ENCODE data around the gene ITGB7.
A peak's percentile ranks its signal among the peaks of the same experiment; 100 is the strongest.

ITGB7 gene

DNA sequence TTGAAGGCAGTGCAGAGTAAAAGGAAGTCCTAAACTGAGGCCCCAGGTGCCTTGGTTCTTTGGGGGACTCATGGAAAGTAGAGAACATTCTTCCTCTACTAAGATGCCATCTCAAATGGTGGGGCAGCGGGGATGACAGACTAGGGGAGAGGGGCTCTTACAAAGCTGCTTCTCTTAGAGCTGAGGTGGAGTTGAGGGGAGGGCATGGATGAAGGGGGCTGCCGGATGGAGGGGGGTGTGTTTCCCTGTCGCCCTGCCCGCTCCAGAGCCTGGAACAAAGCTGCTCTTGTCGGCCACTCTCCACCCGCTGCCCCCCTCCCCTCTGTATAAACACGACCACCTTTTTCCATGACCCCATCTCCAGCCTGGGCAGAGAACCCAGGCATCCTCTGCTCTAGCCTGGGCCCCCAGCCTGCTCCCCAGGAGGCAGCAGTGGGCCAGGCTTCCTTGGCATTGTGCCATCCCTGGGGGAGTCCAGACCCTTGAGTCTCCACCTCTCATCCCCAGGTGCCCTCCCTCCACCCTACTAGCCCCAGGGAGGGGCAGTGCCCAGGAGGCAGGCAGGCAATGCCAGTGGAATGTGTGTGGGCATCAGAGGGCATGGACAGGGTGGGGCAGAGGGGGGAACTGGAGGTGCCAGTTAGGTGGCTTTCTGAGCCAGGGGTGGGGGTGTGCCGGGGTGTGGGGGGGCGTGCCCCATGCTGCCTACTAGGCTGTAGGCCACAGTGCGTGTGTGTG, 23.2 kb upstream of the ITGB7 start:
- DNase-seq (ENCODE audit: low spot score), result no peak

GRCh38 chr12:53229454-53229853, 22.4 kb upstream of the ITGB7 start:
- DNase-seq (ENCODE audit: low spot score), result no peak

DNA sequence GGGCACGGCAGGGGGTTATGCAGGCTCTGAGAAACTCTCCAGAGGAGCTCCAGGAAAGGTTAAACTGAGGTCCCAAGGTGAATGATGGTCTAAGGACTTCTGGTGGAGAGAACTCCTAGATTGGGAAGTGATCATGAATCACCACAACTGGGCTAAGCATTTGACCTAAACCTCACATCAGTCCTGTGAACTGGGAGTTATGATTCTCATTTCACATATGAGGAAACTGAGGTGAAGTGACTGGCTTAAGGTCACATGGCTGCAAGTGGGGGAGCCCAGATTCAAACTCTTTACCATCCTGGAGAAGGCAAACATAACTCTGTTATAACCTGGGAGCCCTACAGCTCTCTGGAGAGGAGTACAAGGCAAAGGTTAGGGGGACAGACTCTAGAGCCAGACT, 20.8 kb upstream of the ITGB7 start:
- no peak for DNase-seq (ENCODE audit: low spot score)

DNA sequence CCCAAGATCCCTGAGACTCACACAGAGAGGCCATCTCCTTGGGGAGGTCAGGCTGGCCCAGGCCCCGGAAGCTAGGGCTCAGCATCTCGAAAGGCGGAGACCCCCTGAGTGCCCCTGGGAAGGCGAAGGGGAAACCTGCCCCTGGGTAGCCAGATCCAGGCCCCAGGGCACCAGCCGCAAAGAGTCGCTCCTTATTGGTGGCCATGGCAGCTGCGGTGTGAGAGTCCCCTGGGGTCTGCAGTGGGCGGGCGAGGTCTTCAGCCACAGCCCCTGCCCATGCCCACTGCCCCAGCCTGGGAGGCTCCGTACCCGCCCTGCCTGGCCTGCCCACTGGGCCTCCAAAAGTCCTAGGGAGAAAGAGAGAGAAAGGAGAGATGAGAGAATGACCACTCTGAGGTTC, 20.3 kb upstream of the ITGB7 start:
- DNase-seq (ENCODE audit: low spot score), result no peak

DNA sequence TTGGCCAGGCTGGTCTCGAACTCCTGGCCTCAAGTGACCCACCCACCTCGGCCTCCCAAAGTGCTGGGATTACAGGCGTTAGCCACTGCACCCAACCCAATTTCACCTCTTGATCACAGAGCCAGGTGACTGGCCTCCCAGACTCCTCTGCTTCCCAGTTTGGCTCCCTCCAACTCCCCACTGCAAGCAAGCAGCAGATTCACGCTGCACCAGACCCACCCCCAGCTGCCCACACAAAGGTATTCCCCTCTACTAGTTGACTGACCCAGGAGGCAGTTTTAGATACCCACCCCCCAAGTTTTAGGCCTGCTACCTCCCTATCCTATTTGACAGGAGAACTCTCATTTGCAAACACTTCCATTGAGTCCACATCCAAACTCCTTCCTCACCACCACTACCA, 19.8 kb upstream of the ITGB7 start:
- DNase-seq (ENCODE audit: low spot score), result no peak

DNA sequence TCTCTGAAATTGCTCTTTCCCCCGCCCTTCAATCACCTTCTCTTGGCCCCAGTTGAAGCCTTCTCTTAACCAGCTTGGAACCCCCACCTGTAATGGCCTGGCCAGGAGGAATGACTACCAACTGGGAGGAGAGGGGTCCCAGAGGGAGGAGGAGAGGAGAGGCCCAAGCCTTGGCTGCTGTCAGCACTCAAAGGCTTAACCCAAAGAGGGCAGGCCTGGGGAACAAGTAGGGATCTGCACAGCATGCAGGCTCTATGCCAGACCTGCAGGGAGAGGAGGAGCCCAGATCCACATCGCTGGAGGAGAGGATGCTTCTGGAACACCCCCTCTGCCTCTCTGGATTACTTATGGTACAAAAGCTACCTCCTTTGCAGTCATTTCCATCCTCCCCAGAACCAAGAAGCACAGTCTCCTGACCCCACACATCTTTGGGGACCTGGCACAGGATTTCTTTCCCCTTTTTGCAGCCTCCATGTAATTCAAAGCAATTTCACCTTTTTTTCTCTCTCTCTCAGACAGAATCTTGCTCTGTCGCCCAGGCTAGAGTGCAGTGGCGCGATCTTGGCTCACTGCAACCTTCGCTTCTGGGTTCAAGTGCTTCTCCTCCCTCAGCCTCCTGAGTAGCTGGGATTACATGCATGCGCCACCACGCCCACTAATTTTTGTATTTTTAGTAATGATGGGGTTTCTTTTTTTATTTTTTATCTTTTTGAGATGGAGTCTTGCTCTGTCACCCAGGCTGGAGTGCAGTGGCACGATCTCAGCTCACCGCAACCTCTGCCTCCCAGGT, 18.8 kb upstream of the ITGB7 start:
- DNase-seq (ENCODE audit: low spot score), result no peak

DNA sequence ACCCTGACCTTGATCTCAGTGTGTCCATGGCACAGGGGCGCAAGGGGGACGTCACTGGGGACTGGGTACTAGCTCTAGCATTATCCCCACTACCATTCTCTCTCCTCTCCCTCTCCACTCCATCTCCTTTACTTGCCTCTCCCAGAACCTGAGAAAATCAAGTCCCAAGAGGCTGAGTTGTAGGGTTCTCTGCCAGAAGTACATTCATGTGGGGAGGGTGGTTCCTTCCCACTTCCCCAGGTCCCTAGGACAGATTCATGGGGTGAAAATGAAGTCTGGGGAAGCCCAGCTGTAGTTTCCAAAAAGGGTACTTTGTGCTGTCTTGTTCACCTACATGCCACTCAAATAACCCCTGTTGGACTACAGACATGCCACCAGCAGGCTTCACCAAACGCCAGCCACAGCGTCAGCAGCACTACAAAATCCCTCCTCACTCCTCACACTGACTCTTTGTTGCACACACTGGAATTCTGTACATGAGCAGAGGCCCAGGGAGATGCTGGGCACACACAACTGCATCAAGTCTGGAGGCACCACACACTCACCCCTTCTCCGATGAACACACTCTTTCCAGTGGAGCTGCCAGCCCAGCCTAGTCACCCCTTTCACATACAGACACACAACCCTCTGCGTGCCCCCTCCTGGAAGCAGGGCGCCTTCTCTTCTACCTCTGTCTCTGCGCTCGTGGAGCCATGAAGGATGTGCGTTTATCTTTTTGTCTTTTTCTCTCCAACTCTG, 18.0 kb upstream of the ITGB7 start:
- no peak for DNase-seq (ENCODE audit: low spot score)

GRCh38 chr12:53224061-53224896, 17.2 kb upstream of the ITGB7 start:
- no peak for DNase-seq (ENCODE audit: low spot score)

DNA sequence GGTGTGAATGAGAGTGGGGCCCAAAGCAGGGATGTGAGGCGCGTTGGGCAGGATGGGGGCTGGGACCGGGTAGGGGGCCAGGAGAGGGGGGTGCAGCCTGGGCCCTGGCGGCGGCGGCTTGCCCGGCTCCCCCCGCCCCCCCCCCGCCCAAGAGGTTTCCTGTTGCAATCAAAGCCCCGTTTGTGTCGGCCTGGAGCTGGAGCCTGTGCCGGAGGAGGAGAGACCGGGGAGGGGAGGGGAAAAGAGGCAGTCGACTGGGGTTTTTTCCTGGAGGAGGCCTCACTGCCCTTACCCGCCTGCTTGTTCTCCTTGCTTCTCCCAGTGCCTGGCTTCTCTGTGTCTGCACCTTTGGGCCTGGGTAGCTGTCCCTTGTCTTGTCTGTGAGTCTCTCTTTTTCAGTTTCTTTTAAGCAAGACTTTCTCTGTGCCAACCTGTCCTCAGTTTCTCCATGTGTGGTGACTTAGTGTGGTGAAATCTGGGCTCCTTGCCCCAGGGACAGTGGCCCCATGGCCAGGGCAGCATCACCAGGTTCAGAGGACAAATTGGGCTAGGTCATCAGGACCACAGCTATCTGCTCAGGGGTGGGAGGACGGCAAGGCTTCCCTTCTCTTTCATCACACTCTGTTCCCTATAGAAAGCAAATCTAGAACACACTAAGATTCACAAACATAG, 16.5 kb upstream of the ITGB7 start:
- peak; percentile 55 for DNase-seq (ENCODE audit: low spot score)

- DNase-seq (ENCODE audit: low spot score), result no peak
Measured at GRCh38 chr12:53222806-53223261, 15.8 kb upstream of the ITGB7 start.

DNA sequence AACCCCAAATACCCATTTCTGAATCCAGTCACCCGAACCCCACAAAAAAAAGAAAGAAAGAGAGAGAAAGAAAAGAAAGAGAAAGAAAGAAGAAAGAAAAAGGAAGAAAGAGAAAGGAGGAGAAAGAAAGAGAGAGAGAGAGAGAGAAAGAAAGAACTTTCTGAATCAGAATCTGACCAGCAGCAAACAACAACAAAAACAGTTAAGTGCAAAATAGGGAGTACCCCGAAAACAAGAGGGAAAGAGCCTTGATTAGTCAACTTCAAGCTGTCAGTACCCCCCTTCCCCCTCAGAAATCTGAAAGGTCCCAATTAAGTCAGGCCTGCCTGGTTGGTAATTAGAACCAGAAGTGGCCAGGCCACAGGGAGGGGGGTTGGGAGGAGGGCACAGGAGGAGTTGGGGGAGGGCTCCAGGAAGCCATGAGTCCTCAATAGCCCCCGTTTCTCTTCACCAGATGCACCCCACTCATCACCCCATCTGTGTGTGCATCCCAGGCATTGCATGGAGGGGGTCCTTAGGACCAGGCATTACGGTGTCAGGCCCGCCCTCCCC, 15.2 kb upstream of the ITGB7 start:
- no peak for DNase-seq (ENCODE audit: low spot score)

GRCh38 chr12:53221203-53222080, 14.4 kb upstream of the ITGB7 start:
- DNase-seq (ENCODE audit: low spot score), result peak; percentile 87

DNA sequence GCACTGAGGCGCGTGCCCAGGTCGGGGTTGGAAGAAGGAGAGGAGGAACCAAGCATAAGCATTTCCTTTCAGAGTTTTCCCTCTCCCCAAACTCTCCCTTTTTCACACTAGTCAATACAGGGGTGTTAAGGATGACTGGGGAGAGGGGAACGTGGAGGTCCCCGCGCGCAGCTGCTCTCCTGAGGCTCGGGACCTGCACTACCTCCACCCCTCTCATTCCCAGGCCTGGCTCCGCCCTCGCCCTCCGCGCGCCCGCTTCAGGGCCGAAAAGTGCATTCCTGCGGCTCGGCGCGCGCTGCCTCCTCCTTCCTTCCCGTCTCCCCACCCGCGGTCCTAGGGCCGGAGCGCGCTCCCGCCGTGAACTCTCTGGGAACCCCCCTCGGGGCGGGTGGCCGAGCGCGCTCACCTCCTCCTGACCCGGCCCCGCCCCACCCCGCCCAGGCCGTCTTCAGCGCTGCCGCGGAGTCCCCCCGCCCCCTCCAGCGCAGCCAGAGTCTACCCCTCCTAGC, 13.7 kb upstream of the ITGB7 start:
- peak; percentile 97 for DNase-seq (ENCODE audit: low spot score)

- peak; percentile 85 for DNase-seq (ENCODE audit: low spot score)
Measured at GRCh38 chr12:53219956-53220693, 13.1 kb upstream of the ITGB7 start.

- DNase-seq (ENCODE audit: low spot score), result peak; percentile 75
Measured at GRCh38 chr12:53219292-53219955, 12.4 kb upstream of the ITGB7 start.

DNA sequence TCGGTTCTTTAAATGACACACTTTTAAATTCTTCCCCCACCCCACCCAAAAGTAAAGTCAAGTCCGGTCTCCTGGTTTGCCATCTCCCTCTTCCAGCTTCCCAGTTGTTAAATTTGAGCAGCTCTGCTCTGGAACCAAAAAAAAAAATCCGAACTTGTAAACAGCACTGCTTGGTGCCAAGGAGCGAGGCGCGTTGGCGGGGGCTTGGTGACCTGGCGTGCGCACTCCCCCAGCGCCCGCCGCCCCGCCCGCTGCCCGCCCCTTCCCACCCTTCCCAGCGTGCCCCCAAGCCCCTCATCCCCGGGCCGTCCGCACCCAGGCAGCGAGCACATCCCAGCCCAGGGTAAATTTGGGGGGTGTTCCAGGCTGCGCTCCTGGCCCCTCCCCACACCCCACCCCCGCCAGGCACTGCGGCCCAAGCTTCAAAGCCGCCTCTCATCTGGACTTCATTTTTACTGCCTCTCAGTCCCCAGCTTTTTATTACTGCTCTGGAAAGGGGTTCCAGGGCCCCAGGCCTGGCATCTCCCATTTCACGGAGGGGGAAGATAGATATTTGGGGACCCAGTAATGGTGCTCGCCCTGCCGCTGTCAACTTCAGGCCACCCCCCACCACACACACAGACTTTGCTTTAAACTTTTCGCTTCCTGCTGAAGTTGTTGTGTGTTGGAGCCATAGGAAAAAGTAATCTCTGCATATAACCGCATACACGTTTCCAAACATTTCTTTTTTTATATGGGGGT, 11.7 kb upstream of the ITGB7 start:
- peak; percentile 61 for DNase-seq (ENCODE audit: low spot score)

GRCh38 chr12:53217931-53218307, 10.9 kb upstream of the ITGB7 start:
- no peak for DNase-seq (ENCODE audit: low spot score)

Data from AG08396 (cell line).